ENCODE measurements around the gene ZNF774. TPM values are rescaled to one million over a fixed set of nuclear protein-coding genes. Genes with fewer than 3 reads are reported as not detected.
A peak's percentile ranks its signal among the peaks of the same experiment; 100 is the strongest.

The ZNF774 gene
- total and polyA plus RNA-seq, 2 of the 13 experiments (the other 11 are each of a cell fraction or from before 2014, with no cell fraction given) = 0.59 to 1.4 TPM

DNA sequence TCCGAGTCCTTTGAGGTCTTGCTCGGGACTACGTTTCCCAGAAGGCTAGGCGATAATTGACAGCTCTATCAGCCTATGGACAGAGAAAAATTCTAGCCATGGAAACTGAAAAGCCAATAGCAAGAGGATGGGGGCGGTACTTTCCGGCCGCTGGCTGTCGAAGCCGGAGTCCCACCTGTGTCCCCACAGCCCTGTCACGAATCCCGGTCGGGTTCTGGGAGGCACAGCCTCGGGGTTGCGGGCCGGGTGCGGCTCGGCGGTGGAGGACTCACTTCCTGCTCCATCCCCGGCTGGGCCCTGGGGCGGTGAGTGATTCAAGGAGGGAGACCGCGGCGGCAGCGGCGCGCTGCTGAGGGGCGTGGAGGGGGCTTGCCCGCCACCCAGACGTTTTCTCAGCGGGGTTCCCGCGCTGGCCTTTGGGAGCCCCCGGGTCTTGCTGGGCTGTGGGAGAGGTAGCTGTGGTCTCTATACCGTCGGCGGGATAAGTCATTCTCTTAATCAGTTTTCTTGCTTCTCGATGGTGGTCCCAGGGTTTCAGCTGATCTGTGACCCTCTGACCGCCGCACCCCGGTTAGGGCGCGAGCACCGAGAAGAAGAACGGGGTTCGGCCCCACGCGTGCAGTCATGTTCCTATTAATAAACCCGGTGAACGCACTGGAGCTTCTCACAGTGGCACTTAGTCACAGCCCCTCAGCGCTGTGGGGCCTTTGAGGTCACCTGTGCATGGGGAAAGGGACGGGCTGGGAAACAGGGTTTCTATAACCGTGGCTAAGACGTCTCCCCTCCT, at the start of gene ZNF774 (continued):
- TF ChIP-seq MTA1 (CRISPR knock-in tag; IDR thresholded peaks at IDR 0.05; ENCODE audit: borderline replicate concordance) (0 out of 2 replicates have a peak, but pooled peaks have one; percentile 36), SMAD9 (CRISPR knock-in tag; IDR thresholded peaks at IDR 0.05) (no peak), ZNF468 (CRISPR knock-in tag; IDR thresholded peaks at IDR 0.05) (no peak), HDAC6 (IDR thresholded peaks at IDR 0.05; ENCODE audit: low read depth, low read length) (no peak), PHF21A (CRISPR knock-in tag; IDR thresholded peaks at IDR 0.05) (0 out of 2 replicates have a peak, but pooled peaks have one; percentile 48), NR3C1 (CRISPR knock-in tag; IDR thresholded peaks at IDR 0.05) (no peak), HOXA3 (CRISPR knock-in tag; IDR thresholded peaks at IDR 0.05) (no peak), TIGD3 (CRISPR knock-in tag; IDR thresholded peaks at IDR 0.05; ENCODE audit: borderline replicate concordance) (no peak), ONECUT2 (CRISPR knock-in tag; IDR thresholded peaks at IDR 0.05) (no peak), JUND (CRISPR knock-in tag; IDR thresholded peaks at IDR 0.05) (no peak), TFE3 (CRISPR knock-in tag; IDR thresholded peaks at IDR 0.05) (no peak), ZNF18 (CRISPR knock-in tag; IDR thresholded peaks at IDR 0.05; ENCODE audit: insufficient replicate concordance) (no peak), HOXA7 (CRISPR knock-in tag; IDR thresholded peaks at IDR 0.05) (no peak), ARID3A (IDR thresholded peaks at IDR 0.05; ENCODE audit: low read depth, low read length) (no peak), ZNF598 (CRISPR knock-in tag; IDR thresholded peaks at IDR 0.05; ENCODE audit: borderline replicate concordance) (no peak), THAP11 (CRISPR knock-in tag; IDR thresholded peaks at IDR 0.05) (peak; percentile 98), POLR2G (IDR thresholded peaks at IDR 0.05; ENCODE audit: low read depth, low read length) (peak; percentile 50), ZBTB3 (CRISPR knock-in tag; IDR thresholded peaks at IDR 0.05; ENCODE audit: borderline replicate concordance, low read depth) (no peak), SOX5 (CRISPR knock-in tag; IDR thresholded peaks at IDR 0.05; ENCODE audit: borderline replicate concordance) (no peak), PITX1 (CRISPR knock-in tag; IDR thresholded peaks at IDR 0.05) (no peak), ZNF160 (CRISPR knock-in tag; IDR thresholded peaks at IDR 0.05) (no peak)
- TF ChIP-seq, protein P1, sequence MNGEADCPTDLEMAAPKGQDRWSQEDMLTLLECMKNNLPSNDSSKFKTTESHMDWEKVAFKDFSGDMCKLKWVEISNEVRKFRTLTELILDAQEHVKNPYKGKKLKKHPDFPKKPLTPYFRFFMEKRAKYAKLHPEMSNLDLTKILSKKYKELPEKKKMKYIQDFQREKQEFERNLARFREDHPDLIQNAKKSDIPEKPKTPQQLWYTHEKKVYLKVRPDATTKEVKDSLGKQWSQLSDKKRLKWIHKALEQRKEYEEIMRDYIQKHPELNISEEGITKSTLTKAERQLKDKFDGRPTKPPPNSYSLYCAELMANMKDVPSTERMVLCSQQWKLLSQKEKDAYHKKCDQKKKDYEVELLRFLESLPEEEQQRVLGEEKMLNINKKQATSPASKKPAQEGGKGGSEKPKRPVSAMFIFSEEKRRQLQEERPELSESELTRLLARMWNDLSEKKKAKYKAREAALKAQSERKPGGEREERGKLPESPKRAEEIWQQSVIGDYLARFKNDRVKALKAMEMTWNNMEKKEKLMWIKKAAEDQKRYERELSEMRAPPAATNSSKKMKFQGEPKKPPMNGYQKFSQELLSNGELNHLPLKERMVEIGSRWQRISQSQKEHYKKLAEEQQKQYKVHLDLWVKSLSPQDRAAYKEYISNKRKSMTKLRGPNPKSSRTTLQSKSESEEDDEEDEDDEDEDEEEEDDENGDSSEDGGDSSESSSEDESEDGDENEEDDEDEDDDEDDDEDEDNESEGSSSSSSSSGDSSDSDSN (CRISPR knock-in tag; IDR thresholded peaks at IDR 0.05) = peak; percentile 82
